GM21619 (cell line): ENCODE data around the gene APP.

Source experiments
- ATAC-seq: cut with Tn5 transposase; IDR thresholded peaks from one replicate; pipeline ENCODE4 v1.9.1; 2021; ENCODE audit not compliant: unreplicated experiment

APP gene

DNA sequence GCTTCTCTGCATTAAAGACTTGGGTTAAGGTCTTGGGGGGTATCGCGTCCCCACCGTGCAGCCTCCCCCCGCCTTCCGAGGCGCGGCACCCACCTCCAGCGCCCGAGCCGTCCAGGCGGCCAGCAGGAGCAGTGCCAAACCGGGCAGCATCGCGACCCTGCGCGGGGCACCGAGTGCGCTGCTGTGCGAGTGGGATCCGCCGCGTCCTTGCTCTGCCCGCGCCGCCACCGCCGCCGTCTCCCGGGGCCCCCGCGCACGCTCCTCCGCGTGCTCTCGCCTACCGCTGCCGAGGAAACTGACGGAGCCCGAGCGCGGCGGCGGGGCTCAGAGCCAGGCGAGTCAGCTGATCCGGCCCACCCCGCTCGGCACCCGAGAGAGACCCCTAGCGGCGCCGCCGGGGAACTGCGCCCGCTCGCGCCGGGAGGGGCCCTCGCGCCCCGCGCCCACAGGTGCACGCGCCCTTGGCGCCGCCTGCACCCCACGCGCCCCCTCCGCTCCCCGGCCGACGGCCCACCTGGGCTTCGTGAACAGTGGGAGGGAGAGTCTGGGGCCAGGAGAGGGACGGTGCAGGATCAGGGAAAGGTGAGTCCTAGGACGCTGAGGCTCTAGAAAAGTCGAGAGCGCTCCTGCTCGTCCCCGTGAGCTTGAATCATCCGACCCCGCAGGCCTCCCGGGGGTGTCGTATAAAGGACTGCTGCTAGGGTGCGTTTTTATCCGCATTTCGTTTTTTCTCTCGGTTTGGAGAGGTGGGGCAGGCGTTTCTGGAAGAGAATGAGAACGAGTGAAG is at the start of gene APP:
Gene APP, minus strand, starts transcription at position 300 of the 787 bp plus-strand sequence. Its CDS starts 150 bp downstream, at position 150.
- ATAC-seq: peak; percentile 78

DNA sequence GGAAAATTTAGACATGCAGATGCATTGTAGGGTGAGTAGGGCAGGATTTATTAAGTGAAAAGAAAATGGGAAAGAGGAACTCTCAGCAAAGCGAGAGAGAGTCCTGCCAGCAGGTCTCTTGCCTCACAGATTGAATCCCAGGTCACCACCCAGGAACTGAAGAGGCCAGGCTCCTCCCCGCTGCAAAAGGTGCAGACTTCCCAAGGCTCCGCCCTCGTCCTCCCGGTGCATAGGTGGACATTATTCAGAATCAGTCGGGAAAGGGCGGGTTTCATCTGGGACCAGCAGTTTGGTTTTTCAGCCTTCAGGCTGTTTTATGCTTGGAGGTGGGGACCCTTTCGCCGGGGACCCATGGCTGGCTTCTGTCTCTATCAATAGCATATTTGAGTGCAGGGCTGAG is 41.6 kb upstream of the APP start:
- no peak for ATAC-seq

DNA sequence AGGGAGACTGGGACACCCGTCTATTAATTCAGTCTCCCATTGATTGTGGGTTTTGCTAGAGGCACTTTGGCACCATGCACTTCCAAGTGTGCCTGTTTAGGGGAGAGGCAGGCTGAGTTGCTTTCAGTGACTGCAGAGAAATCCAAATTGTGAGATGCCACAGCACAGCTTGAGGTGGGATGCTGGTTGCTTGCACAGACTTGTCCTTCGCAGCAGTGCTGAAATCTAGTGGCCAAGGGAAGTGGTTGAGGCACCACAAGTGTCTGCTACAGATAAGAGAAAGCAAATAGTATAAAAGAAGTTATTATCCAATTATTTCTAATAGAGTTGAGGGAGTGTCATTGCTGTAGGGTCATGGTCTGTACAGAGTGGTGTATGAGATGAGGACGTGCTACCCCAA is 40.0 kb upstream of the APP start:
- ATAC-seq: no peak

GRCh38 chr21:26207021-26207420 is 36.5 kb upstream of the APP start:
- no peak for ATAC-seq

DNA sequence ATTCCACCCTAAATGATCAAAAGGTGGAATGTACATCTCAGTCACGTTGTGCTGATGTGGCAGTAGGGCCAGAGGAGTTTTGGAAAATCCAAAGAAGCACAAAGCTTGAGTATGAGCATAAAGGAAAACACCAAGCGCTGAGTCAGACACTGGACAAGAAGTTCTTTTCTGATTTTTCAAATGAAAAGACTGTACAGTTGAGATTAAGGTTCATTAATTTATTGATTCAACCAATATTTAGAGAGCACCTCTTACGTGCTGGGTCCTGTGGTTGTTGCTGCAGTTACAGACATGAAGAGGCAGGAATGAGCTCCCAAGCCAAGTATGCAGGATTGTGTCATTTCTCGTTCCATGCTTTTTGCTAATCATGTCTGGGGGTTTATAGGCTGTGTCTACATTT is 28.9 kb upstream of the APP start:
- no peak for ATAC-seq

- ATAC-seq: no peak
These were observed 25.1 kb upstream of the APP start for GRCh38 chr21:26195708-26196107.

- ATAC-seq: no peak
These were observed 24.3 kb upstream of the APP start for GRCh38 chr21:26194811-26195251.

GRCh38 chr21:26194326-26194725 is 23.8 kb upstream of the APP start:
- no peak for ATAC-seq

- no peak for ATAC-seq
These were observed 21.0 kb upstream of the APP start for GRCh38 chr21:26191609-26192008.

DNA sequence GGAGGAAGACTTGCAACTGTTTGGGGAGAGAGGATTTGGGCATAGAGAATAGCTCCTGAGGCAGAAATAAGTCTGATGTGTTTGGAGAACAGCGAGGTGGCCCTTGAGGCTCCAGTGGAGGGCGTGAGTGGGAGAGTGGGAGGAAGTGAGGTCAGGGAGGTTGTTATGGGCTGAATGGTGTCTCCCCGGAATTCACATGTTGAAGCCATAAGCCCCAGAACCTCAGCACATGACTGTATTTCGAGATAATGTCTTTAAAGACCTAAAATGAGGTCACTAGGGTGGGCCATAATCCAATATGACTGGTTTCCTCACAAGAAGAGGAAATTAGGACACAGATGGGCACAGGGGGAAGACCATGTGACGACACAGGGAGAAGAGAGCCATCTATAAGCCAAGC is 17.9 kb upstream of the APP start:
- no peak for ATAC-seq

- ATAC-seq: no peak
These were observed 14.9 kb upstream of the APP start for GRCh38 chr21:26185446-26185845.

DNA sequence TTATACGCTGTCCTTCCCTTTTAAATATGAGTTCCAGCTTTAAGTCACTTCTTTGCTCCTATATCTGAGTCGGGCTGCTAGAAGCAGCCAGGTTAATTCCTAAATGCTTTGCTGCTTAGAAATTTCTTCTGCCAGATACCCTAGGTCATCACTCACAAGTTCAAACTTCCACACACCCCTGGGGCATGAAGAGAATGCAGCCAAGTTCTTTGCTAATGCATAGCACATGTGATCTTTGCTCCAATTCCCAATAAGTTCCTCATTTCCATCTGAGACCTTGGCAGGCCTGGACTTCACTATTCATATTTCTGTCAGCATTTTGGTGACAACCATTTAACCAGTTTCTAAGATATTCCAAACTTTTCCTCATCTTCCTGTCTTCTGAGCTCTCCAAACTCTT is 14.5 kb upstream of the APP start:
- no peak for ATAC-seq

DNA sequence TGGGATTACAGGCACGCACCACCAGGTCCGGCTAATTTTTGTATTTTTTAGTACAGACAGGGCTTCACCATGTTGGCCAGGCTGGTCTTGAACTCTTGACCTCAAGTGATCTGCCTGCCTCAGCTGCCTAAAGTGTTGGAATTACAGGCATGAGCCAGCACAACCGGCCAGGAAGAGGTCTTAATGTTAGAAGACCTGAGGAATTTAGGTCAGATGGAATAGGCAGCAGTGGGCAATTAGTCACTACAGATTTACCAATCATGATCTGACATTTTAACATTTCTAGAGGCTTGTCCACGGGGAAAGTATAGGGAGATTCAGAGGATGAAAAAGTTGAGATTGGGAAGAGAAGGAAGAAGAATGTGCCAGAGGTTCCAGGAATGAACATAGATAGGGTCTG is 8.9 kb upstream of the APP start:
- ATAC-seq: no peak

GRCh38 chr21:26177746-26178426 is 7.3 kb upstream of the APP start:
- peak; percentile 57 for ATAC-seq

GRCh38 chr21:26177187-26177586 is 6.6 kb upstream of the APP start:
- no peak for ATAC-seq

DNA sequence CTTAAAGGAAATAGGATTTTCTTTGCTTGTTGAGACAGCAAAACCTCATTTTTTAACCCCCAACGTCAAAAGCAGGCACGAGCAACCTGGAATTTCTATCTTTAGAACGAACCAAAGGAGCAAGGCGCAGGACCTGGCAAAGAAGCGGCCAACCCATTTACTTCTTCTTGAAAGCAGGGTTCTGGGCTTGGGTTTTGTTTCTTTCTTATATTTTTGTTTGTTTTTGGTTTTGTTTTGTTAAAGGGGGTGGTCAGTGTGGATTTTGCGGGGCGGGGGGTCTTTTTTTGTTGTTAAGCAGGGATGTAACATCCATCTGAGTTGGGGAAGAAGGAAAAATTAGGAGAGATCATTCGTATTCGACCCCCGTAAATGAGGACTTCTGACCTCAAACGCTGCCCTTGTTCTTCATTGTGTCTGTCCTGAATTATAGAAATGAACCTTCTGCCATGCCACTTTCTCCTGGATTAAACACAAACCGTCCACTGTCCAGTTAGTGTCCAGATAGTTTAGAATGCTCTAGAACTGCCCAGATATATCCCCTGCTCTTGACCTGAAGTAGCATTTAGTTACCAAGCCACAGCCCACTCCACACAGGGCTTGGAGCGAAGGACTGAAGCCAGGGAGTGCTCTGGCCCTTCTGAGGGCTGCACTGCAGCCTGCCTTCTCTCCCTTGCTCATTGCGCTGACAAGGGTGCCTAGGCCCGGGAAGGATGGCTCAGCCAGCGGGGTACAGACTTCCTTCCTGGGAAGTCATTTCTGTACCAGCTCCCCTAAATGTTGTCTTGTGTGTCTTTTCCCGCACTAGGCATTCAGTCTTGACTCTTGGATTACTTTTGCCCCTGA is 909 bp upstream of the APP start:
- ATAC-seq: no peak

DNA sequence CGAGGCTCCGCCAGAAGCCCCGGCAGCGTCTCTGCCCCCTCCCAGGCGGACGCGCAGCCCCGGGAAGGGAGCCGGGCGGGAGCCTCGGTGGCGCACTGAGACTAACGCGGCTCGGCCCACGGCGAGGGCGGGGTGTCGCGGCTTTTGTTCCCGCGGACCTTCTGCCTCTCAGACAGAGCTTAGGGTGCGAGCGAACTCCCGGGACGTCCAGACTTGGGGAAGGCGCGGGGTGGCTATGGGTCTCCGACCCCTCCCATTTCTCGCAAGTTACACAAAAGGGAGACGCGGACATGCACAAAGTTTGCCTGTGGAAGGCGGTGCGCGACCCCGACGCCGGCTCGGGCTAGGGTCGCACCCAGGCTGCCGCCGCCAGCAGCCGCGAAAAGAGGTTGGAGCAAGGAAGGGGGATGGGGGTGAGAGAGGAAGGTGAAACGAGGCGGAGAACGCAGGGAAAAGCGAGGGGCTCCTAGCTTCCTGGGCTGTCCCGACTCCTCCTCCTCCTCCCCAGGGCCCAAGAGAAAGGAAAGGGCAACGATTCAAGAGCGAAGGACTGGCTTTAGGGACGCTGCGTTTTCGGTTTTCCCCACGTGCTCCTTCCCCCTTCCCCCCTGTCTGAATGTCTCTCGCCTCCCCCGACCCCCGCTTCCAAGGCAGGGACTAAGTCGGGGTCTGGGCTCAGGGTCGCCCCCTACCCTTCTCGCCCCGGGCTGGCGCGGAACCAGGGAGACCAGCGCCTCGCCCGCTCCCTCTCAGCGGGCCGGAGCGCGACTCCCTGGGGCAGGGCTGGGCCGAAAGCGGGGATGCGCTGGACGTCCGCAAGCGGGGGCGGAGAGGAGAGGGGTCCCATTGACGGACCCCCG is 729 bp downstream of the APP start:
- ATAC-seq: peak; percentile 25

DNA sequence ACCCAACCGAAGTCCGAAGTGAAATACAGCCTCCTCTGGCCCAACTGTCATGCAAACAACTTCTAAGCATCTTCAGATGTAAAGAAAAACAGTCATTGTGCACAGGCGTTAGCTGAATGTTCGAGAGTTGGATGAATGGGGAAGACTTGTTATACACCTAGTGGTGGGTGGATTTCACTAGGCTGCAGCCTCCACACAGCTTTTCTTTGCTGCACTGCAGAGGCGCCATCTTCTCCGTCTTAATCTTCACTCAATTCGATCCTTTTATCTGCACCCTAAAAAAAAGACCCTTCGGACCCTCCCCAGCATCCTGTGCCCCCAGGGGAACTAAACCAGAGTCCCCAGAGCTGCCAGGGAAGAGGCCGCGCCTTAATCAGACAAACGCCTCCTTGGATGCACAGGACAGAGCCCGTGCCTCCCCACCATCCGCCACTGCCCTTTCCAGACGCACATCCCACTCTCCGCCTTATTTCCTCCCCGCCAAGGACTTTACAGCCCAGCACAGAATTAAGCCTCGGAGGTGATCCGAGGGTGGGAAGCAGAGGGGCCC is 1.4 kb downstream of the APP start:
- peak; percentile 49 for ATAC-seq

- ATAC-seq: no peak
These were observed 2.2 kb downstream of the APP start for GRCh38 chr21:26168371-26168770.

DNA sequence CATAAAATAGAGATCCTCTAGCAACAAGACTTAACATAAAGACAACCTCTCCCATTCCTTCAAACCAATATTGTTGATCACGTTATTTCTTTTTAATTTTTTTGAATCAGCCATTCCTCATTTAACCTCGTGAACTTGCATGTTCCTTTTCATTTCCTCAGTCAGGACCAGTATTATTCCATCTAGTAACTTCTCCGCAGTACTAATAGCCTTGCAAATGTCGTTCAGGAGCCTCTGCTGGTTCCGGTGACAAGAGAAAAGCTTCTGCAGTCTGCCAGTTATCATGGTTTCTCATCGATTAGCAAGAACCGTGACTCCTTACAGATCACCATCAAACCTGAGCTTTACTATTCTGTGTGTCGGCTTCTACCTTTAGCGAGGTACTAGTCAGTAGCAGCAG is 3.0 kb downstream of the APP start:
- no peak for ATAC-seq
